Measurements from ENCODE around the gene NOLC1. TPM values are rescaled to one million over a fixed set of nuclear protein-coding genes. Genes with fewer than 3 reads are reported as not detected.

NOLC1 gene
- total and polyA plus RNA-seq, 2 of the 13 experiments (the other 11 are each of a cell fraction or from before 2014, with no cell fraction given), result 50.6 to 81.0 TPM

GRCh38 chr10:102152545-102152890 is 329 bp downstream of the NOLC1 start (continued):
- TF ChIP-seq CSRNP1 (CRISPR knock-in tag; IDR thresholded peaks at IDR 0.05), result no peak
- no peak for TF ChIP-seq ZNF629 (CRISPR knock-in tag; conservative IDR thresholded peaks at IDR 0.05)
- TF ChIP-seq PCBP2 (optimal IDR thresholded peaks at IDR 0.05; ENCODE audit: low read depth, low read length, poor library complexity, severe bottlenecking), result no peak
- TF ChIP-seq MAZ (IDR thresholded peaks at IDR 0.05; ENCODE audit: borderline replicate concordance, low read depth, low read length), result no peak
- no peak for TF ChIP-seq MAZ (CRISPR knock-in tag; IDR thresholded peaks at IDR 0.05; ENCODE audit: low read depth)
- 0 out of 2 replicates have a peak, but pooled peaks have one; percentile 3 for TF ChIP-seq BRCA1 (CRISPR knock-in tag; IDR thresholded peaks at IDR 0.05)
- TF ChIP-seq ZNF780A (CRISPR knock-in tag; IDR thresholded peaks at IDR 0.05), result peak; percentile 3; the same call in 1 of the 2 replicates
- no peak for TF ChIP-seq SRF (IDR thresholded peaks at IDR 0.05; ENCODE audit: low read depth, low read length)
- no peak for TF ChIP-seq RBAK (CRISPR knock-in tag; IDR thresholded peaks at IDR 0.05)
- no peak for TF ChIP-seq SOX13 (IDR thresholded peaks at IDR 0.05)
- no peak for TF ChIP-seq SOX13 (CRISPR knock-in tag; conservative IDR thresholded peaks at IDR 0.05 in 1 of 2, IDR thresholded peaks at IDR 0.05 in 1 of 2)
- TF ChIP-seq HMGXB4 (CRISPR knock-in tag; IDR thresholded peaks at IDR 0.05; ENCODE audit: borderline replicate concordance in 1 of 2, low read depth in 1 of 2), result no peak
- TF ChIP-seq, protein P1, sequence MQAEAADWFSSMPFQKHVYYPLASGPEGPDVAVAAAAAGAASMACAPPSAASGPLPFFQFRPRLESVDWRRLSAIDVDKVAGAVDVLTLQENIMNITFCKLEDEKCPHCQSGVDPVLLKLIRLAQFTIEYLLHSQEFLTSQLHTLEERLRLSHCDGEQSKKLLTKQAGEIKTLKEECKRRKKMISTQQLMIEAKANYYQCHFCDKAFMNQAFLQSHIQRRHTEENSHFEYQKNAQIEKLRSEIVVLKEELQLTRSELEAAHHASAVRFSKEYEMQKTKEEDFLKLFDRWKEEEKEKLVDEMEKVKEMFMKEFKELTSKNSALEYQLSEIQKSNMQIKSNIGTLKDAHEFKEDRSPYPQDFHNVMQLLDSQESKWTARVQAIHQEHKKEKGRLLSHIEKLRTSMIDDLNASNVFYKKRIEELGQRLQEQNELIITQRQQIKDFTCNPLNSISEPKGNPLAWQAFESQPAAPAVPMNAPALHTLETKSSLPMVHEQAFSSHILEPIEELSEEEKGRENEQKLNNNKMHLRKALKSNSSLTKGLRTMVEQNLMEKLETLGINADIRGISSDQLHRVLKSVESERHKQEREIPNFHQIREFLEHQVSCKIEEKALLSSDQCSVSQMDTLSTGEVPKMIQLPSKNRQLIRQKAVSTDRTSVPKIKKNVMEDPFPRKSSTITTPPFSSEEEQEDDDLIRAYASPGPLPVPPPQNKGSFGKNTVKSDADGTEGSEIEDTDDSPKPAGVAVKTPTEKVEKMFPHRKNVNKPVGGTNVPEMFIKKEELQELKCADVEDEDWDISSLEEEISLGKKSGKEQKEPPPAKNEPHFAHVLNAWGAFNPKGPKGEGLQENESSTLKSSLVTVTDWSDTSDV (CRISPR knock-in tag; IDR thresholded peaks at IDR 0.05), result no peak
- TF ChIP-seq, protein P2, sequence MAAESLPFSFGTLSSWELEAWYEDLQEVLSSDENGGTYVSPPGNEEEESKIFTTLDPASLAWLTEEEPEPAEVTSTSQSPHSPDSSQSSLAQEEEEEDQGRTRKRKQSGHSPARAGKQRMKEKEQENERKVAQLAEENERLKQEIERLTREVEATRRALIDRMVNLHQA (CRISPR knock-in tag; IDR thresholded peaks at IDR 0.05), result no peak
- TF ChIP-seq TRAFD1 (CRISPR knock-in tag; IDR thresholded peaks at IDR 0.05; ENCODE audit: borderline replicate concordance), result no peak
- no peak for TF ChIP-seq AKNA (CRISPR knock-in tag; IDR thresholded peaks at IDR 0.05; ENCODE audit: borderline replicate concordance)

Measured in HepG2 (cell line).